ENCODE results near the gene ARID1B. TPM values are rescaled to one million over a fixed set of nuclear protein-coding genes. Genes with fewer than 3 reads are reported as not detected.

ARID1B gene
- total and polyA plus RNA-seq, 11 donors = 15.3 to 76.1 (median 40.7) TPM

DNA sequence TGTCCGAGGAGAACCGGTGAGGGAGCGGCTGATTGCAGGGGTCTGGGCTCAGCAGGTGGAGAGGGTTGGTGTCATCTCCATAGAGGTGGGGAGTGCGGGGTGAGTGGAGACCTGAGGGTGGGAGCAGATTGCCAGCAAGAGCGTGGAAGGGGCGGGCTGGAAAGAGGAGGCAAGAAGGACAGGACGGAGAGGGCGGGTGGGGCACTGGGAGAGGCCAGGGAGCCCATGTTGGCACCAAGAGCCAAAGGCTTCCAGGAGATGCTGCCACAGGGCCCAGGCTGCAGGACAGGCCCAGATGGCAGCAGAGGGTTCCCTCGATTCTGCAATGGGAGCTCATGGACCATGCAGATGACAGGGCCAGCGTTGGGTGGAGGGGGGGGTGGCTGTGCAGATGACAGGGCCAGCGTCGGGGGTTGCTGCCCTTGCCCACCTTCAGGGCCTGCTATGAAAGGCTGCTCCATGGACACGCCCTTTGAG, 440.8 kb downstream of the ARID1B start:
- intact Hi-C loops (cut with DNase I) = no loop called here
- Histone ChIP-seq H3K27me3 (no peaks in the 10 kb centered on the region), H3K36me3 (no peaks in the 10 kb centered on the region), H3K27ac (no peak overlapping the region), H3K9me3 (no peaks in the 10 kb centered on the region), H3K4me3 (no peak overlapping the region), H3K4me1 (peaks cover 0 to 21% (median 6%) of the 10 kb centered on the region in 12 donors)
- 91 to 94% (median 93%) methylated on average over 13 of the region's 13 CpGs for WGBS, 4 donors
- TF ChIP-seq, protein P1, sequence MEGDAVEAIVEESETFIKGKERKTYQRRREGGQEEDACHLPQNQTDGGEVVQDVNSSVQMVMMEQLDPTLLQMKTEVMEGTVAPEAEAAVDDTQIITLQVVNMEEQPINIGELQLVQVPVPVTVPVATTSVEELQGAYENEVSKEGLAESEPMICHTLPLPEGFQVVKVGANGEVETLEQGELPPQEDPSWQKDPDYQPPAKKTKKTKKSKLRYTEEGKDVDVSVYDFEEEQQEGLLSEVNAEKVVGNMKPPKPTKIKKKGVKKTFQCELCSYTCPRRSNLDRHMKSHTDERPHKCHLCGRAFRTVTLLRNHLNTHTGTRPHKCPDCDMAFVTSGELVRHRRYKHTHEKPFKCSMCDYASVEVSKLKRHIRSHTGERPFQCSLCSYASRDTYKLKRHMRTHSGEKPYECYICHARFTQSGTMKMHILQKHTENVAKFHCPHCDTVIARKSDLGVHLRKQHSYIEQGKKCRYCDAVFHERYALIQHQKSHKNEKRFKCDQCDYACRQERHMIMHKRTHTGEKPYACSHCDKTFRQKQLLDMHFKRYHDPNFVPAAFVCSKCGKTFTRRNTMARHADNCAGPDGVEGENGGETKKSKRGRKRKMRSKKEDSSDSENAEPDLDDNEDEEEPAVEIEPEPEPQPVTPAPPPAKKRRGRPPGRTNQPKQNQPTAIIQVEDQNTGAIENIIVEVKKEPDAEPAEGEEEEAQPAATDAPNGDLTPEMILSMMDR (IDR thresholded peaks at IDR 0.05) = no peak
- no peak for TF ChIP-seq POLR2A (IDR thresholded peaks at IDR 0.05)
- DNase-seq (peak in 1 of 5 donors; percentile 32), ATAC-seq (no peak)

DNA sequence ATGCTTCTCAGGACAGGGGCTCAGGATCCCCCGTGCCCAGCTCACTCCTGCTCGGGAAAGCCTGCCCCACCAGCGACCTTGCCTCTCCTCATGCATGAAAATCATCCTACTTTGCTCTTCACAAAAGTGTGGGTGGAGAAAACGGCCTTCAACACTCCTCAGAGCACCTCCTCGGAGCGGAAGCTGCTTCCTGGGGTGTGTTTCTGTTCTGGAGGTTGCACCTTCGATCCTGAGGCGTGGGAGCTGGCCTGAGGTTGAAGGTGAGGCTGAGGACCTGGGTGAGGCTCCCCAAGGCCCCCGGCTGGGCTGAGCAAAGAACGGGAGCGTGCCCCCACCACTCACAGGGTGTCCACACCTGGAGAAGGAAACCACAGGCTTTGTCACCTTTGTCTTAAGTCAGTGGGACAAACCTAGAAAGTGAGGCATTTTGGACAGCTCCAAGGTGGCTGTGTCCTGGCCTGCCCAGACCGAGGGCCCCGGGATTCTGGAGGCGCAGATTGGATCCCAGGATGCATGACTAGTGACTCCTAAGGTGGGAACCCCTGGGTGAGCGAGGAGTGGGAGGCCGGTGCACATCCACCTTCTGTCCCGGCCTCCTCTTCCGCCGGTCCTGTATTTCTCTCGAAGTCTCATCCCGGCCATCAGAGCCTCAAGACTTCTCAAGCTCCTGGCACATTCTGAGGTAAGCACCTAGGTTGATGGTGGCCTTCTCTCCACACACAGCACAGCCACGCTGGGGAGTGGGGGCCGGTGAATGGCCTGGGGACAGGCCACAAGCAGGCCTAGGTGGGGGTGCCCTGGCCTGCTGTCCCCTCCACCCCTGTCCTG, 441.4 kb downstream of the ARID1B start:
- Histone ChIP-seq H3K36me3 (no peaks in the 10 kb centered on the region), H3K4me1 (peaks cover 0 to 24% (median 6%) of the 10 kb centered on the region in 12 donors), H3K9me3 (no peaks in the 10 kb centered on the region), H3K27me3 (no peaks in the 10 kb centered on the region), H3K27ac (no peak overlapping the region), H3K4me3 (no peak overlapping the region)
- DNase-seq = peak in 1 of 5 donors; percentile 57
- no peak for ATAC-seq
- 90 to 94% (median 92%) methylated on average over 23 of the region's 23 CpGs for WGBS, 4 donors
- TF ChIP-seq POLR2A (IDR thresholded peaks at IDR 0.05) = no peak
- TF ChIP-seq, protein P1 (IDR thresholded peaks at IDR 0.05) = no peak
- intact Hi-C loops (cut with DNase I) = no loop called here

DNA sequence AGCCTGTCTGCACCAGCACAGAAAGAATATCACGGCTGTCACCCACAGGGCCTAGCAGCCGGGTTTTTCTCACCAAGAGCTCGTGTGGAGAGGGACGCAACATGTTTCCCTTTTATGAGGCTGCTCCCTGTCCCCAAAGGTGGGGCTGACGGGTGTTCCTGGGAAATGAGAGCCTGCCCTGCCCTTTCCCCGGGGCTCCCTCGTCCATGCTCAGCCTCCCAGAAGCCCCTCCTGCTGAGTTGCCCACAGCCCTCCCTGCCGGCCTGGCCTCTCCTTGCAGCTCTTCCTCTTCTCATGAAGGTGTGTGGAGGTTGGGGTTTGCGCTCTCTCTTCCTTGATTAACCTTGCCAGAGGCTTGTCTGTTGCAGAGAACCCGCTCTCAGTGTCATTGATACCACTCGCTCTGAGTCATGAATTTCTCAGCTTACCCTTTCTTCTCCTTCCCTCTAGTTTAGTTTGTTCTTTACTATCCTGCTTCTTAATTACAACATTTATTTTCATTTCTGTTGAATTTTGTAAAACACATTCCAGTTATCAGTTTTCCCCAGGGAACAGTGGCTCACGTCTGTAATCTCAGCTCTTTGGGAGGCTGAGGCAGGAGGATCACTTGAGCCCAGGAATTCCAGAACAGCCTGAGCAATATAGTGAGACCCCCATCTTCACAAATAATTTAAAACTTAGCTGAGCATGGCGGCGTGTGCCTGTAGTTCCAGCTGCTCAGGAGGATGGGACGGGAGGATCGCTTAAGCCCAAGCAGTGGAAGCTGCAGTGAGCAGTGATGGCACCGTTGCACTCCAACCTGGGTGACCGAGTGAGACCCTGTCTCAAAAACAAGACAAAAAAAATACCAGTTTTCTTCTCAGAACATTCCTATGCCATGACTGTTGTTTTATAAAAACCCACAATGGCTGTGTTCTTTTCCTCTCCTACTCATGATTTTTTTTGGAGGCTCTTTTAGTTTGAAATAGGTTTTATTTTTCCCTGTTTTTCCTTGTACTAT, 442.3 kb downstream of the ARID1B start:
- peak in 1 of 5 donors; percentile 36 for DNase-seq
- TF ChIP-seq, protein P1 (IDR thresholded peaks at IDR 0.05) = no peak
- 89 to 94% (median 91%) methylated on average over 18 of the region's 18 CpGs for WGBS, 4 donors
- no peaks in the 10 kb centered on the region for H3K9me3 ChIP-seq
- H3K4me3 ChIP-seq = no peak overlapping the region
- intact Hi-C loops (cut with DNase I) = no loop called here
- H3K36me3 ChIP-seq = no peaks in the 10 kb centered on the region
- no peak for ATAC-seq
- H3K27me3 ChIP-seq = no peaks in the 10 kb centered on the region
- peaks cover 0 to 24% (median 6%) of the 10 kb centered on the region in 12 donors for H3K4me1 ChIP-seq
- H3K27ac ChIP-seq = no peak overlapping the region
